HG03469 (cell line): Measurements from ENCODE around the gene SPTA1.

Experiments used
- ATAC-seq: cut with Tn5 transposase; IDR thresholded peaks from one replicate; pipeline ENCODE4 v1.9.1; 2021; ENCODE audit warnings: mild to moderate bottlenecking, moderate library complexity, moderate number of reproducible peaks; ENCODE audit not compliant: unreplicated experiment

Gene SPTA1

DNA sequence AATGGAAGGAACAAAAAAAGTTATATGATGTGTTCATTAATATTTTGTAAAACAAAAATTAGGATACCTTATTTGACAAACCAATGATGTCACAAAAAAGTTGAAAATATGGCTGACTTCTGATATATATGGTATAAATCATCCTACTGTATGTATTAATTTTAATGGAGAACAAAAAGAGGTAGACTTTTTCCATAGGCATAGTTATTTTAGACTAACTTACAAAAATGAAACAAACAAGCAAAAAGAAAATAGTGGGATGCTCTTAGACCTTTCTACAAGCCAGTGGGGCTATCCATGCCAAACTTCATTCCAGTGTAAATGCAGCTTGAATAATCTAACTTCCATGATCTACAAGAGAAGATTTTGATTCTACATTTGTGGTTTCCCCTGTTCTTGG lies 522 bp upstream of the SPTA1 start:
- ATAC-seq, result no peak

DNA sequence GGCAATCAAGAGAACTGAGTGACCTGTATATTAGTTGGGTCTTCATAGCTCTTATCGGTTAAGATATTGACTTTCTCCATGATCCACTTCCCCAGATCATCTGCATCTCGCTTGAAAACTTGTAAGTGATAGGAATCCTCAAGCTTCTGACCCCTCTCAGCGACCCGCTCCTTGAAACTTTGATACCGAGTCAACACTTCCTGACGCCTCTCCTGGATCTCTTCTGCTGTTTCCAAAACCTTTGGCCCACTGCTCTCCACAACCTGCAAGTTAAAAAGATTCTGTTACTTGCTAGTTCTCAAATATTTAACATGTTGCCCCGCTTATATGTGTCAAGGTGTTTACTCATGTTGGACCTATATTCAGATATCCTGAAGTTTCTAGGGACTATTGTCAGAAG lies 1.4 kb downstream of the SPTA1 start:
- no peak for ATAC-seq

DNA sequence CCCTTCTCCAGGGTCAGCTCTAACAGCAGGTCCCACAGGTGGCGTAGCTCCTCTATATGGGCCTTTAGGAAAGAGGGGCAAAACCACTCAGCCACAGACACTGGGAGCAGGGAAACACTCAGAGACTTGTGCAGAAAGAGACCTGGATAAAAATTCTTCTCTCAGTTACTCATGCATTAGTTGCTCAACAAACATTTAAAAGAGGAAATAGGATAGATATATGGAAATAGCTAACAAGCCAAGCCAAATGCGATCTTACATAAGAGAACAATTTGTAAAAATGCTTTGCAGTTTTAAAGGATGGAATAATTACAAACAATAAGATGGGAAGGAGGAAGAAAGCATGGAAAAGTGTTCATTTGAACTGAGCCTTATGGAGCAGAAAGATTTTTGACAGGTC lies 4.9 kb downstream of the SPTA1 start:
- ATAC-seq, result no peak

DNA sequence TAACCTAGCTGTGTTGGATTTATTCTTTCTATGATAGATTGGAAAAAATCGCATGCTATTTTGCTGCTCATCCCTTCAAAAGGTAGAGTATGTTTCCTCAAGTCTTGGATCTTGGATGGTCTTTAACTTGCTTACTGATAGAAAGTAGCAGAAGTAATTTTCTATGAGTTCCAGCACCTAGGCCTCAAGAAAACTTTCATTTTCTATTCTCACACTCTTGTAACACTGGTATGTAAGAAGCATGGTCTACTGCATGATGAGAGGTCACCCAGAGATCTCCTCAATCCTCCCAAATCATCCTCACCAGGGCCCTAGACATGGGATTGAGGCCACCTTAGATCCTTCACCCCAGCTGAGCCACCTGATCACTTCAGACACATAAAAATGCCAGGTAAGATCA lies 7.2 kb downstream of the SPTA1 start:
- no peak for ATAC-seq

DNA sequence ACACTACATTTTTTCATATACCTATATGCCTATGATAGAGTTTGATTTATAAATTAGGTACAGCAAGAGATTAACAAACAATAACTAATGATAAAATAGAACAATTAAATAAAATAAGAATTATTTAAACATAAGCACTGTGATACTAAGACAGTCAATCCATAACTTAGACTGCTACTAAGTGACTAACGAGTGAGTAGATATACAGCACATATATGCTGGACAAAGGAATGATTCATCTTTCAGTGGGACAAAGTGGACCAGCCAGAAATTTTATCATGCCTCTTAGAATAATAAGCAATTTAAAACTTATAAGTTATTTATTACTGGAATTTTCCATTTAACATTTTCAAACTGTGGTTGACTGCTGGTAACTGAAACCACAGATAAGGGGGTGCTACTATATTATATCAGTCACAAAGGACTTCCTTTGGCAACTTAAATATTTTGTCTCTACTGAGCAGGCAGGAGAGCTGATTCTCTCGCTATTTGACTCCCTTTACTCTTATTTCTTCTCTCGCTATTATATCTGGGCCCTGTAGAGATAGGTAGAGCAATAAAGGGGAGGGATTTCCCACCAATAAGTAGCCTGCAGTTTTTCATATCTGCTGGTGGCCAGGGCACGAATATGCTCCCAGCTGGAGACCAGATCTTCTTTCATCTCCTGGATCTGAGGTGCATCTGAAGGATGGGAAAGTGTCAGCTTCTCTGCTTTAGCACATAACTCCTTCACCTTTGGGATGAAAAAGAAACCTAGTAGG lies 10.8 kb downstream of the SPTA1 start:
- ATAC-seq, result no peak

DNA sequence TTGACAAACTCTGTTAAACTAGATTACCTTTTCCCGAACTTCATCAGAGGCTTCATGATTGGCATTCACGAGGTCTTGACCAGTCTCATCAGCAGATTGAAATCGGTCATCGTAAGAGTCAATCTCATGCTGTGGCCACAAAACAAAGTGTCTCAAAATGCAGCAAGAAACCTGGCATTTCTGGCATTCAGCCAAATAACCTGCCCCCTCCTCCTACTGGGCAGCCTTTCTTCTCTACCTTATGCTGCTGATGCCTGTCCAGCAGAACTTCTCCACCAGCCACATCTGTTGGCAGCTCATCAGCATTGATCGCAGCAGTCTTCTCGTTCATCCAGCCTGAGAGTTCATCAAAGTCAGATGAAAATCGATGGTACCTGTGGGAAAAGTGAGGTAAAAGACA lies 12.2 kb downstream of the SPTA1 start:
- ATAC-seq, result no peak

DNA sequence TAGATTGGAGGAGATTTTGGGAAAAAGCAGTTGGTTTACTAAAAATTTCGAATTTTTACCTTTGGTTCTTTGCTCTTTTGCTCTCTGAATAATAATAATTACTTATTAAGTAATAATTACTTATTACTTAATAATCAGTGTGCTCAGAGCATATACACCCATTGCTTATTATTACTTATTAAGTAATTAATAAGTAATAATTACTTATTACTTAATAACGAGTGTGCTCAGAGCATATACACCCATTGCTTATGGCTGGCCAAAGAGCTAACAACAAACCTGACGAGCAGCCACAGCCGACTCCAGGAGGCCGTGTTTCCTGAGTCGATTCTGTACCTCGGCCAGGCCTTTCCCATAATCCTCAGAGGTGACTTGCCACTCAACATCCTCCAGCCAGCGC lies 20.5 kb downstream of the SPTA1 start:
- ATAC-seq, result no peak

DNA sequence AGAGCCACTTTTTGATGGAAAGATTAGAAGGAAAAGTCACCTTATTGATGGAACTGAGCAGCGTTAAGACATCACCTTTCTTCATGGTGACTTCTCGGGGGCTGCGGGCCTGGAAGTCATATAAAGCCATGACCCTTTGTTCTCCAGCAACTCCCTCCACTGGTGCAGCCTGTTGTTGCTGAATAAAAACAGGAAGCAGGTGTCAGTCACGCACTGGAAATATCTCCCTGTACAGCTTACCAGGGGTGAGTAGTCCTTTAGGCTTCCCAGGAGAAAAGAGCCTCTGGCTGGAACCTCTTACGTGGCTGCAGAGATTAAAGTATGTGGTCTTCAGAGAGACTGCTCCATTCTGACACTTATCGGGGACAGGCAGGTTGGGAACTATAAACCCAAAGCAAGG lies 31.9 kb downstream of the SPTA1 start:
- no peak for ATAC-seq

DNA sequence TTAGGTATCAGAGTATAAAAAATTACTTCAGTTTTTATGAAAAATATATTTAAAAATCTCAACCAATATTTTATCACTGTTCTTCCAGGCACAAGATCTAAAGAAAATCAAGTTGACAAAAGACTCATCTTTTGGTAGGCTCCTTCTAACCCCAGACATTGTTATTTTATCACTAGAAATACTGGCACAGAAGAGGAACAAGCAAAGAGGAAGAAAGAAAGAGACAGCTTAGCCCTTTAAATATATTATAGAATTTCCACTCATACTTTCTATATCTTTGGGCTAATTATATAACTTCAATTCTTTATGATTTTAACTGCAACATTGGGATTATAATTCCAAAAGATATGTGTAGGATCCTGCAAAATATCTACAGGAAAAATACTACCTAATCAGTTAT lies 32.4 kb downstream of the SPTA1 start:
- ATAC-seq, result no peak

DNA sequence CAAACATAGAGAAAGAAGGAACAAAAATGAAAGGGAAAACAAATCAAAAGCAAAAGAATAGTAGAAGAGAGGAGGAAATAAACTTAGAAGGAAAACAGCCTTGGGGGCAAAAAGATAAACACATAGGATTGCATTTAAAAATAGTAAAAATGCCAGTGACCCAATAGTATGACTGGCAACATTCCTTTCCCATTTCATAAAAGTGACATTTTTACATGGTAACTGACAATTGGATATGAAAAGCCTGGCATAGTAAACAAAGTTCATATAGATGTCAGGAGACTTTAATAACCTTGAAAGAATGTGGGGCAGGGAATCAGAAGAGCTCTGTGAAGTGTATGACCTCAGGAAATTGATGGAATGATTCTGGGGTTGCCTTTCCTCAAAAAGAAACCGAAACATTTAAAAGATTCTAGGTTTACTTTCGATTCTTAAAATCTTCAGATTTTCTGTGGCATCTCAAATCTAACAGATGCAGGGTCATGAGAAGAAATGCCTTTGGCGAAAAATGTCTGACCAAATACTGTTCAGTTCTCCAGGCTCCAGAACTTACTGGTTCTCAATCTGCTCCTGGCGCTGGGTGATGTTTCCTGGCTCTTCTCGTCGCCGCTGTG lies 33.7 kb downstream of the SPTA1 start:
- ATAC-seq, result no peak

DNA sequence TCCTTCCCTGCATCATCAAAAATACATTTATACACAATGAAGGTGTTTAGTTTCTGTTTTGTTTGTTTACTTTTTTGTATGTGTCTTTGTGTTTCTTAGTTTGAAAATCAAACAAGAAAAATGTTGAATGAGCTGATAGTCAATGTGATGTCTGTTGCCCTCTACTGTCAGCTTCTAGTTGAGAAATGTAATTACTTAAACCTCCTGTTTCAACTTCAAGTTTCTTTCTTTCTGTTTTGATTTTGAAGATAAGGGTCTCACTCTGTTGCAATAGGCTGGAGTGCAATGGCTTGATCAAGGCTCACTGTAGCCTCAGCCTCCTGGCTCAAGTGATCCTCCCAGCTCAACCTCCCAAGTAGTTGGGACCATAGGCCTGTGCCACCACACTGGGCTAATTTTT lies 37.5 kb downstream of the SPTA1 start:
- ATAC-seq, result no peak

DNA sequence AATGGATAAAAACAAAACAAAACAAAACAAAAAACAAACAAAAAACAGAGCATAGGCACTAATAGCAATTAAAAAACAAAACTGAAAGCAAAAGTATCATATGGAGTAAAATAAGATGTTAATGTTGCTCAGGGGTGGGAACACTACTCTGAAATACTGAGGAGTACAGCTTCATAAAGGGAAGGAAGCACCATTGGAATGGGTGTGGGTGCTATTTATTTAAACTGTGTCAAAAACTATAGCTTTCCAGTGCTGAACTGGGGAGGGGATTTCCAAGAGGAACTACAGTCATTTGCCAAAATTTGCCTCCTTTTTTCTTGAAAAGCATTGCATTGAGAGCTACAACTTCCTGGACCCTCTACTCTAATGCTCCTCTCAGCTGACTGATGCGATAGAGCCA lies 40.0 kb downstream of the SPTA1 start:
- ATAC-seq, result no peak

DNA sequence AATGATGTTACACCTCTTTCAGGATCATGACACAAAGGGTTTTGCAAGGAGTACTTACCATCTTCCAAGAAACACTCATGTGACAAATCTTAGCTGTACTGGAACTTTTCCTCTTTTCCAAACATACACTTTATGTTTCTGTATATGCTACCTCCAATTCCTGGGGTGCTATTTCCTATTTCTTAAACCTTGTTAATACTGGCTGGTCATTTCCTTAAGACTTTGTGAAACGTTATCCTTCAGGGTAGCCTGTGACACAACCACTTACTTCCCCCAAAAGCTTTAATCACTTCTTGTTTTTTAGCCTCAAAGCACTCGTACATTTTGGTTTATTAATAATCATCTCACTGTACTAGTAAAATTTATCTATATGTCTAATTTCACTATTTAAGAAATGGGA lies 42.1 kb downstream of the SPTA1 start:
- ATAC-seq, result no peak

DNA sequence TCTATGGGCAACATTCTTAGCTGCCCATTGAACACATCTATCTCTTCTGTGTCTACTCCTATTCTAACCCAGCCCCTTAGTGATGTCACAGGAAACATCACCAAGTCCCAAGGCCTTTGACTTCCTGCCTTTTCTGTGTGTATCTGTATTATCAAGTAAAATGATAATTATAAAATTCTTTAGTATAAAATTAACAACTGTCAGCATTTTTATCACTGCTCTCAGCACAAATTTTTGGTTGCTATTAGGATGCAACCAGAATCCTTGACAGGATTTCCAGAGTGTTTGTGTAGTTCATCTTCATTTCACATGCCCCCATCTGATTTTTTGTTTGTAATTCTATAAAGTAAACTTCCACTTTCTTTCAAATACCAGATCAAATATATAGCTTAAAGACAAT lies 47.6 kb downstream of the SPTA1 start:
- no peak for ATAC-seq

DNA sequence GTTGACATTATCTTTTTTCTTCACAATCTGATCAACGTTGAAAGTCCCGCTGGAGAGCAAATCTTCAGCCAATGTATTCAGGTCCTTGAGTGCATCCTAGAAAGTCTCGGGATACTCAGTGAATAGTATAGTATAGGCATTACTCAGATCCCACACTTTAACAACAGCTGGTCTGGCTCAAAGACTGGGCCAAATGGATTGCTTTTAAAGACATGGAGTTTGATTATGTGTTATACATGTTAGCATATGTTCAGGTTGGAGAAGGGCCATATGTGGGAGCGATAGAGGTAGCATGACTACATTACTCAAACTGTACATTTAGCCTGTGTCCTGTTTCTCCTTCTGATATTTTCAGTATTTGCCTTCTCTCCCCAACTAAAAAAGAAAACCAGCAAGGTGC lies 48.4 kb downstream of the SPTA1 start:
- ATAC-seq, result no peak

DNA sequence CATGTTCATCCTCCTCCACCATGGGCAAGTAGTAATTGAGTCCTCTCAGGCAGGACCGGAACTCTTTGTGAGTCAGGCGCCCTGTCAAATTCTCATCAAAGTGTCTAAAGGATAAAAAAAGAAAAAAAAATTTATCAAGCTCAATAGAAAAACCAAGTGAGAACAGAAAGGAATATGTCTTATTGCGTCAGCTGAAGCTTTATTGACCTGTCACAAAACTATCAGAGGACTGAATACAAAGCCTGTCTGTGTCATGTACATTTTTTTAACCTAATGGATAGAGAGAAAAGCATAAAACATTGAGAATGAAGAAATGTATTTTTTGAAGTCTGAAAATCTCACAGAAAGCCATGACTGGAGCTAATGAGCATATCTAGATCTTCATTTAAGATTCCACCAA lies 72.8 kb downstream of the SPTA1 start:
- no peak for ATAC-seq

DNA sequence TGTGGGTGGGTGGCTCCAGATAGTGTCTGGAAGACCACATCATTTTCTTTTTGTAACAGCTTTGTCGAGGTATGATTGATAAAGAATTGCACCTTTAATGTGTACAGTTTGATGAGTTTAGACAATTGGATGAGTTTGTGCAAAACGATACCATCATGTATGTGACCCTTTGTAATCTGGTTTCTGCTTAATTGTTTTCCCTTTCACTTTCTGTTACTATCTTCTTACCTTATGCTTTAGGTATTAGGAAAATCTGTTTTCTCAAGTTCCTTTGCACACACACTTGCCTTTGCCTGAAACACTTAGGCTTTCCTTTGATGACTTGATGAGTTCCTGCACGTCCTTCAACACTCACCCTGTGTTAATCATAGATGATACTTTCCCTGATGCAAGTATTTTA lies 74.6 kb downstream of the SPTA1 start:
- no peak for ATAC-seq

DNA sequence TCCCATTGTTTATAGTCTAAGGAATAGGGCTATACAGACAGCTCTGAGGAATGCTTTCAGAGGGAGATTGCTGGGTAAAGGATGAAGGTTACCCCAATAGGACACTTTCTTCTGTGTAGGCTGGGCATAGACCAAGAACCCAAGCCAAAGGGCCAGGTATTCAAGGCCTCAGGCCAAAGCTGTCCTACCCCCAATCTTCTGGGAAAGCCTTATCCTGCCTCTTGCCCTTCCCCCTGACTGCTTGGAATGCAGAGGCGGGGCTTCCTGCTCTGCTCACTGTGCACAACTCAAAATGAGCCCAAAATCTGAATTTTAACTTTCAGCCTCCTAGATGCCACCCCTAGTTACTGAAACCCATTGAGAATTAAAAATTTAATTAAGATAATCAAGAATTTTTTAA lies 79.2 kb downstream of the SPTA1 start:
- ATAC-seq, result no peak

DNA sequence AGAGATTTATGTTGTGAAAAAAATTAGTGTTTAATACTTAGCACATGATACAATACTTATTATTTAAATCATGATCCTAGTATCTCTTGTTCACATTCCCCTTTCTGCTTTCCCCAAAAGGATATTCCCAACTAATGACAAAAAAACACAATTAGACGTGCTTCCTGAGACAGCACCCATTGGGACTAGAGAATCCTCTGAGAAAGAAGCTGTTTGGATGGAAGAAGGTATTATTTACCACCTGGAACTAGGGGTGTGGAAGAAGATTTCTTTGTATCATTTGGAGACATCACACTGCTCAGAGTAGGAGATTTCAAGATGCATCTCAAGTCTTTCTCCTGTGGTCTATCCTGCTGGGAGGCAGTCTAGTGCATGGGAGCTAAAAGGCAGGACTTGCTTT lies 81.5 kb downstream of the SPTA1 start, which contains the start of gene OR10Z1:
TSS of gene OR10Z1 (plus strand) at position 301 of the 400 bp plus-strand sequence. CDS start 1,171 bp downstream, outside the sequence.
- no peak for ATAC-seq

DNA sequence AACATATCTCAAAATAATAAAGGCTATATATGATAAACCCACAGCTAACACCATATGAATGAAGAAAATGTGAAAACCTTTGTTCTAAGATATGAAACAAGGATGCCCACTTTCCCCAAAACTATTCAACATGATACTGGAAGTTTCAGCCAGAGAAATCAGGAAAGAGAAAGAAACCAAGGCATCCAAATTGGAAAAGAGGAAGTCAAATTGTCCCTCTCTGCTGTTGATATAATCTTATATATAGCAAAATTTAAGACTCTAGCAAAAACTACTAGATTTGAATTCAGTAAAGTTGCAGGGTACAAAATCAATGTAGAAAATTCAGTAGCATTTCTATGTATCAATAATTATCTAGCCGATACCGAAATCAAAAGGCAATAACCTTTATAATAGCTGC lies 85.8 kb downstream of the SPTA1 start:
- no peak for ATAC-seq

DNA sequence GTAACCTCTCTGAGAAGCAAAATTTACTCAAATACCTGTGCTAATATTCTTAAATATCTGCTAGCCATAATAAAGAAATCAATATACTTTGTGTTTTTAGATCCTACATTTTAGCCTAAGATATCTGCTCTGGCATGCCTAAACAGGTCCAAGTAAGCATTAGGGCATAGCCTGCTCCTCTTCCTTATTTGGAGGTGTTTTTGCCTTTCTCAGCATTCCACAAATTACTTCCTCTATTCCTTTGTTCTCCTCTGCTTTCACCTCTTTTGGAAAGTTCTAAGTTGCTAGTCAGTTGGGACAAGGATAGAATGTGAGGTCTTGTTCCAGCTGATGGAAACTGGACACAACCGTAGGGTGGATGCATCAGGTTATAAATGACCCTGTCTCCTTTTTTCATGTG lies 99.6 kb downstream of the SPTA1 start:
- ATAC-seq, result no peak

DNA sequence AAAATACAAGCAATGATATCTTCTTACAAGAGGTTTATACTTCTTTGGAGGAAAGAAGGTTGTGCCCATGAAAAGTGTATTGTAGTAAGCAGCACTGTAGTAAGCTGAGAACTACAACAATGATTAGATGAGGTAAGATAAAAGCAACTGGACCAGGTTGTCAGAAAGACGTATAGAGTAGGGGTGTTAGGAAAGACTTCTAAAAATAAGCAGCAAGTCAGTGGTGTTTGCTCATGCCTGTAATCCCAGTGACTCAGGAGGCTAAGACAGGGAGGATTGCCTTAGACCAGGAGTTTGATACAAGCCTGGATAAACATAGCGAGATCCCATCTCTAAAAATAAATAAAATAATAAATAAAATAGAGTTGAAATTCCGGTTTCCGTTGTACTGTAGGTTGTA lies 102.6 kb downstream of the SPTA1 start:
- no peak for ATAC-seq

DNA sequence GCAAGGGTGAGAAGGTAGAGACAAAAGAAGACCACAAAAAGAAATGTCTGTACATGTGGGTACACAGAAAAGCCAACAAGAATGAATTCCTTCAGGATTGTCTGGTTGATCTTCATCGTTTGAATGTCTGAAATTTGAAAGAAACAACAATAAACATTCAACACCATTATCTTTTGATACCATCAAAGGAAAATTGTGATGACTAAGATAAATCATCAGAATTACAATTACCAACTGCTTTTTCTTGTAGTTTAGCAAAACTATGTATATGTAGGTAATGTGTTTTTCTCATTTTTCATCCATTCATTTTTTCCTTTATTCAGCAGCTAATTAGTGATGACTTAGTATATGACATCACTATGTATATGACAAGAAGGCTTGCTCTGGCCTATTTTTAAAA lies 106.8 kb downstream of the SPTA1 start, which contains the start of gene OR10X1:
TSS of gene OR10X1 (minus strand) at position 167 of the 400 bp plus-strand sequence. CDS start at position 167, 0 bp downstream.
- ATAC-seq, result no peak
